ENCODE results near the gene DNAJA2. TPM values are rescaled to one million over a fixed set of nuclear protein-coding genes. Genes with fewer than 3 reads are reported as not detected.

DNAJA2 gene
- total and polyA plus RNA-seq, 9 of the 15 experiments (the other 6 are each of a cell fraction or from before 2014, with no cell fraction given): 24.1 to 75.9 (median 50.7) TPM

DNA sequence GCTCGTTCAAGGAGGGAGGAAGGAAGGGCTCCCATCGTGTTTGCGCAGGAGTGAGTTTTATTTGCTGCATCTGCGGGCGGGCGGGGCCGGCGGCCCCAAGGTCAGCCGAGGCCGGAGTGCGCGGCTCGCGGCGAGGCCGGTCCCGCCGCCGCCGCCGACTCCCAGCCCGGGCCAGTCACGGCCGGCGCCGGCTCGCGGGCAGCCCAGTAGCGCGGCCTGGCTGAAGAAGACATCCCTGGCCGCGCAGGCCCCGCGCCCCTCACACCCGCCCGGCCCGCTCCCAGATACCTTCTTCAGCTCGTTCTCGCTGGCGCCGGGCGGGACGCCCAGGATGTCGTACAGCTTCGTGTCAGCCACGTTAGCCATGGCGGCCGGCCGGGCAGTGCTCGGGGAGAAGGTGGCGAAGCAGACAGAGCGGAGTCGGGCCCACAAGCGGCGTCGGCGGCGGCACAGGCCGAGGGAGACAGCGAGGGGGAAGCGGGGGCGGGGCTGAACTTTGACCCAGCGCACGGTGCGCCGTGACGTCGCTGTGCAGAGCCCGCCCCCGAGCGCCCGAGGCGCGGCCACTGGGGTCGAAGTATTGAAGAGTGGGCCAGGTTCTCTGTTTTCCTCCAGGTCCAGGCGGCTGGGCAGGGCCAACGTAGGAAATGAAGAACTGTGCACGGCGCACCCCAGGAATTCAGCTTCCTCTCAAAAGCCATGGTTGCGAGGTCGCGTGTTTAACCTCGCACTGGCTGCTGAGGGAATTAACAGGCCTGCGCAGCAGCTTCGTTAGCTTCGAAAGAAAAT lies at the start of gene DNAJA2 (continued):
- TF ChIP-seq, protein P1, sequence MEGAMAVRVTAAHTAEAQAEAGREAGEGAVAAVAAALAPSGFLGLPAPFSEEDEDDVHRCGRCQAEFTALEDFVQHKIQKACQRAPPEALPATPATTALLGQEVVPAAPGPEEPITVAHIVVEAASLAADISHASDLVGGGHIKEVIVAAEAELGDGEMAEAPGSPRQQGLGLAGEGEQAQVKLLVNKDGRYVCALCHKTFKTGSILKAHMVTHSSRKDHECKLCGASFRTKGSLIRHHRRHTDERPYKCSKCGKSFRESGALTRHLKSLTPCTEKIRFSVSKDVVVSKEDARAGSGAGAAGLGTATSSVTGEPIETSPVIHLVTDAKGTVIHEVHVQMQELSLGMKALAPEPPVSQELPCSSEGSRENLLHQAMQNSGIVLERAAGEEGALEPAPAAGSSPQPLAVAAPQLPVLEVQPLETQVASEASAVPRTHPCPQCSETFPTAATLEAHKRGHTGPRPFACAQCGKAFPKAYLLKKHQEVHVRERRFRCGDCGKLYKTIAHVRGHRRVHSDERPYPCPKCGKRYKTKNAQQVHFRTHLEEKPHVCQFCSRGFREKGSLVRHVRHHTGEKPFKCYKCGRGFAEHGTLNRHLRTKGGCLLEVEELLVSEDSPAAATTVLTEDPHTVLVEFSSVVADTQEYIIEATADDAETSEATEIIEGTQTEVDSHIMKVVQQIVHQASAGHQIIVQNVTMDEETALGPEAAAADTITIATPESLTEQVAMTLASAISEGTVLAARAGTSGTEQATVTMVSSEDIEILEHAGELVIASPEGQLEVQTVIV (CRISPR knock-in tag; IDR thresholded peaks at IDR 0.05; ENCODE audit: borderline replicate concordance): no peak
- TF ChIP-seq SRSF1 (IDR thresholded peaks at IDR 0.05; ENCODE audit: low read depth, low read length): no peak
- TF ChIP-seq PHB (CRISPR knock-in tag; IDR thresholded peaks at IDR 0.05): no peak
- no peak for TF ChIP-seq KDM2B (CRISPR knock-in tag; IDR thresholded peaks at IDR 0.05)
- no peak for TF ChIP-seq ZC3H8 (IDR thresholded peaks at IDR 0.05)
- no peak for TF ChIP-seq HDAC8 (tag; IDR thresholded peaks at IDR 0.05)
- TF ChIP-seq, protein P2, sequence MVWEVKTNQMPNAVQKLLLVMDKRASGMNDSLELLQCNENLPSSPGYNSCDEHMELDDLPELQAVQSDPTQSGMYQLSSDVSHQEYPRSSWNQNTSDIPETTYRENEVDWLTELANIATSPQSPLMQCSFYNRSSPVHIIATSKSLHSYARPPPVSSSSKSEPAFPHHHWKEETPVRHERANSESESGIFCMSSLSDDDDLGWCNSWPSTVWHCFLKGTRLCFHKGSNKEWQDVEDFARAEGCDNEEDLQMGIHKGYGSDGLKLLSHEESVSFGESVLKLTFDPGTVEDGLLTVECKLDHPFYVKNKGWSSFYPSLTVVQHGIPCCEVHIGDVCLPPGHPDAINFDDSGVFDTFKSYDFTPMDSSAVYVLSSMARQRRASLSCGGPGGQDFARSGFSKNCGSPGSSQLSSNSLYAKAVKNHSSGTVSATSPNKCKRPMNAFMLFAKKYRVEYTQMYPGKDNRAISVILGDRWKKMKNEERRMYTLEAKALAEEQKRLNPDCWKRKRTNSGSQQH (CRISPR knock-in tag; IDR thresholded peaks at IDR 0.05): no peak
- TF ChIP-seq ZNF445 (CRISPR knock-in tag; IDR thresholded peaks at IDR 0.05; ENCODE audit: low read depth): no peak
- TF ChIP-seq ZNF384 (IDR thresholded peaks at IDR 0.05; ENCODE audit: low read depth, low read length): no peak
- TF ChIP-seq CBFA2T2 (conservative IDR thresholded peaks at IDR 0.05): no peak
- peak; percentile 54; the same call in 1 of the 2 replicates for TF ChIP-seq GATAD2A (IDR thresholded peaks at IDR 0.05)
- TF ChIP-seq MAFK (IDR thresholded peaks at IDR 0.05; ENCODE audit: low read length): no peak
- TF ChIP-seq, protein P3, sequence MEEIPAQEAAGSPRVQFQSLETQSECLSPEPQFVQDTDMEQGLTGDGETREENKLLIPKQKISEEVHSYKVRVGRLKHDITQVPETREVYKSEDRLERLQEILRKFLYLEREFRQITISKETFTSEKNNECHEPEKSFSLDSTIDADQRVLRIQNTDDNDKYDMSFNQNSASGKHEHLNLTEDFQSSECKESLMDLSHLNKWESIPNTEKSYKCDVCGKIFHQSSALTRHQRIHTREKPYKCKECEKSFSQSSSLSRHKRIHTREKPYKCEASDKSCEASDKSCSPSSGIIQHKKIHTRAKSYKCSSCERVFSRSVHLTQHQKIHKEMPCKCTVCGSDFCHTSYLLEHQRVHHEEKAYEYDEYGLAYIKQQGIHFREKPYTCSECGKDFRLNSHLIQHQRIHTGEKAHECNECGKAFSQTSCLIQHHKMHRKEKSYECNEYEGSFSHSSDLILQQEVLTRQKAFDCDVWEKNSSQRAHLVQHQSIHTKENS (CRISPR knock-in tag; IDR thresholded peaks at IDR 0.05): no peak
- TF ChIP-seq TCFL5 (CRISPR knock-in tag; conservative IDR thresholded peaks at IDR 0.05): no peak
- TF ChIP-seq SIN3B (IDR thresholded peaks at IDR 0.05; ENCODE audit: low read depth): peak; percentile 56; the same call in 1 of the 2 replicates
- no peak for TF ChIP-seq SIRT6 (IDR thresholded peaks at IDR 0.05; ENCODE audit: low read depth, low read length)
- no peak for TF ChIP-seq ARNT (IDR thresholded peaks at IDR 0.05)
- no peak for TF ChIP-seq ZNF444 (CRISPR knock-in tag; IDR thresholded peaks at IDR 0.05)
- TF ChIP-seq TCF7L2 (IDR thresholded peaks at IDR 0.05; ENCODE audit: low read depth, low read length): no peak
- no peak for TF ChIP-seq SETDB1 (IDR thresholded peaks at IDR 0.05; ENCODE audit: low read length)
- TF ChIP-seq, protein P4, sequence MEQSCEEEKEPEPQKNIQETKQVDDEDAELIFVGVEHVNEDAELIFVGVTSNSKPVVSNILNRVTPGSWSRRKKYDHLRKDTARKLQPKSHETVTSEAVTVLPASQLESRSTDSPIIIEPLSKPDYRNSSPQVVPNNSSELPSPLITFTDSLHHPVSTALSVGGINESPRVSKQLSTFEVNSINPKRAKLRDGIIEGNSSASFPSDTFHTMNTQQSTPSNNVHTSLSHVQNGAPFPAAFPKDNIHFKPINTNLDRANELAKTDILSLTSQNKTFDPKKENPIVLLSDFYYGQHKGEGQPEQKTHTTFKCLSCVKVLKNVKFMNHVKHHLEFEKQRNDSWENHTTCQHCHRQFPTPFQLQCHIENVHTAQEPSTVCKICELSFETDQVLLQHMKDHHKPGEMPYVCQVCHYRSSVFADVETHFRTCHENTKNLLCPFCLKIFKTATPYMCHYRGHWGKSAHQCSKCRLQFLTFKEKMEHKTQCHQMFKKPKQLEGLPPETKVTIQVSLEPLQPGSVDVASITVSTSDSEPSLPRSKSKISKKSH (CRISPR knock-in tag; IDR thresholded peaks at IDR 0.05): no peak
- TF ChIP-seq TAL1 (IDR thresholded peaks at IDR 0.05): no peak
- TF ChIP-seq RBM22 (IDR thresholded peaks at IDR 0.05; ENCODE audit: low read depth, low read length, poor library complexity, severe bottlenecking): no peak
- TF ChIP-seq ZNF507 (tag; conservative IDR thresholded peaks at IDR 0.05): no peak
- no peak for TF ChIP-seq PPARD (CRISPR knock-in tag; IDR thresholded peaks at IDR 0.05)
